Measurements from ENCODE around the gene BCAS3.

BCAS3 gene

DNA sequence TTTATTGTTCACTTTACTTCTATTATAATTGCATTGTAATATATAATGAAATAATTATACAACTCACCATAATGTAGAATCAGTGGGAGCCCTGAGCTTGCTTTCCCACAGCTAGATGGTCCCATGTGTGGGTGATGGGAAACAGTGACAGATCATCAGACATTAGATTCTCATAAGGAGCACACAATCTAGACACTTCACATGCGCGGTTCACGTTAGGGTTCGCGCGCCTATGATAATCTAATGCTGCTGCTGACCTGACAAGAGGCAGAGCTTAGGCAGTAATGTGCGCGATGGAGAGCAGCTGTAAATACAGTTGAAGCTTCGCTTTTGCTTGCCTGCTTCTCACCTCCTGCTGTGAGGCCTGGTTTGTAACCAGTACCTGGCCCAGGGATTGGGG lies 40.2 kb downstream of the BCAS3 start:
- TF ChIP-seq, protein P1, sequence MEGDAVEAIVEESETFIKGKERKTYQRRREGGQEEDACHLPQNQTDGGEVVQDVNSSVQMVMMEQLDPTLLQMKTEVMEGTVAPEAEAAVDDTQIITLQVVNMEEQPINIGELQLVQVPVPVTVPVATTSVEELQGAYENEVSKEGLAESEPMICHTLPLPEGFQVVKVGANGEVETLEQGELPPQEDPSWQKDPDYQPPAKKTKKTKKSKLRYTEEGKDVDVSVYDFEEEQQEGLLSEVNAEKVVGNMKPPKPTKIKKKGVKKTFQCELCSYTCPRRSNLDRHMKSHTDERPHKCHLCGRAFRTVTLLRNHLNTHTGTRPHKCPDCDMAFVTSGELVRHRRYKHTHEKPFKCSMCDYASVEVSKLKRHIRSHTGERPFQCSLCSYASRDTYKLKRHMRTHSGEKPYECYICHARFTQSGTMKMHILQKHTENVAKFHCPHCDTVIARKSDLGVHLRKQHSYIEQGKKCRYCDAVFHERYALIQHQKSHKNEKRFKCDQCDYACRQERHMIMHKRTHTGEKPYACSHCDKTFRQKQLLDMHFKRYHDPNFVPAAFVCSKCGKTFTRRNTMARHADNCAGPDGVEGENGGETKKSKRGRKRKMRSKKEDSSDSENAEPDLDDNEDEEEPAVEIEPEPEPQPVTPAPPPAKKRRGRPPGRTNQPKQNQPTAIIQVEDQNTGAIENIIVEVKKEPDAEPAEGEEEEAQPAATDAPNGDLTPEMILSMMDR (IDR thresholded peaks at IDR 0.05; ENCODE audit: insufficient read depth, low read depth, low read length, missing control alignments), result no peak
- no peak overlapping the region for H3K4me3 ChIP-seq (ENCODE audit: low read length)
- DNase-seq (ENCODE audit: low read depth), result no peak

DNA sequence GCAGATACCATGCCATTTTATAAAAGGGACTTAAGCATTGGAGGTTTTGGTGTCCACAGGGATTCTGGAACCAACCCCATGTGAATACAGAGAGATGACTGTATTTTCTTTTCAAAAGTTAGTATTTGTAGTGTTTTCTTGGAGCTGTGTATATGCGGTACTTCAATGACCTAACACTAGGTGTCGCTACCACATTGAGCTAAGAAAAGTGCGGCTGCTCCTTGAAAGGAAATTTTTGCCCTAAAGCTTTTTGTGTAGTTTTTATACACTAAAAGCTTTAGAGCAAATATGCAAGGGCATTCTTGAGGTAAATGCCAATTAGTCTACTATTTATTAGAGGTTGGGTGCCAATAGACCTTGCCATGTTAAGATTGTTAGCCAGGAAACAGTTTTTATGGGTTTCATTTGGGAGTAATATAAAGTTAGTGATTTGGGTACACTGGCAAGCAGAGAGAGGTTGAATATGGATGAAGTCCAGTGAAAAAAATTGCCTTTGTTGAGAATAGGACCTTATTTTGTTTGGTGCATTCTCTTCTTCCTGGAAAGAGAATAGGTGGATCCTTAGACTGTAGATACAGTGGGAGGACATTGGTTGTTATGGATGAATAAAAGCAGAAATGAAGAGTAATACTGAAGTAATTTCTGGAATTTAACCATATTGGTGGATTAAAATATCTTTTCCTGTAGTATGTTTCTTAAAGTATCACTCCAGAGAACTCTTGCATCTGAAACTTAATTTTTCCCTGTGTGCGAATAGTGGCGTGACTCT lies 43.3 kb downstream of the BCAS3 start:
- TF ChIP-seq, protein P1 (IDR thresholded peaks at IDR 0.05; ENCODE audit: insufficient read depth, low read depth, low read length, missing control alignments), result peak; percentile 86
- peak; percentile 73 for DNase-seq (ENCODE audit: low read depth)
- H3K4me3 ChIP-seq (ENCODE audit: low read length), result no peak overlapping the region

DNA sequence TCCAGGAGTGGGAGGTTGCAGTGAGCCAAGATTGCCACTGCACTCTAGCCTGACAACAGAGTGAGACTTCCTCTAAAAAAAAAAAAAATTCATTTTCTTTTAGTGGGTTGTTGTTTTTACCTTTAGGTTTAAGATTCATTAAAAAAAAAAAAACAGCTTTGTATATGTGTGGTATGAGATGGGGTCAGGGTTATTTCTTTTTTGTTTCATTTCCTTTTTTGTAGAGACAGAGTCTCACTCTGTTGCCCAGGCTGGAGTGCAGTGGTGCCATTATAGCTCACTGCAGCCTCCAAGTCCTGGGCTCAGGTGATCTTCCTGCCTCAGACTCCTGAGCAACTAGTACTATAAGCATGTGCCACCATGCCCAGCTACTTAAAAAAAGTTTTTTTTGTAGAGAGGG lies 47.0 kb downstream of the BCAS3 start:
- TF ChIP-seq, protein P1 (IDR thresholded peaks at IDR 0.05; ENCODE audit: insufficient read depth, low read depth, low read length, missing control alignments), result no peak
- H3K4me3 ChIP-seq (ENCODE audit: low read length), result no peak overlapping the region
- no peak for DNase-seq (ENCODE audit: low read depth)

DNA sequence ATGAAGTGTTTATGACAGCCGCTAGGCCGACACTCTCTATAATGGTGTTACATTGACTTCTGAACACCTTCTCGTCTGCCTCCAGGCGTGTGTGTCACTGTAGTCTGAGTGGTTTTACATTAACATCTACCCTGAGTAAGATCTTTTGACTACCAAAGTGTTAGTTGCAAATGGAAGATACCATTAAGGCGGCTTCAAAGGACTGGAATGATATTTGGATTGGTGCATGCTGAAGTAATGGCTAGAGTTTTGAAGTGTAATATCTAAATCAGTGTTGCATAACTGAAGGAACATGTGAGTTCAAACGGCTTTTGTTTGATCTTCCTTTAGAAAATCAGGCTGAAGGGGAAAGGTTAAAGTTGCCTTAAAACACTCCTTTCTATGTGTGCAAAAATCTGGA lies 52.2 kb downstream of the BCAS3 start:
- TF ChIP-seq, protein P1 (IDR thresholded peaks at IDR 0.05; ENCODE audit: insufficient read depth, low read depth, low read length, missing control alignments), result no peak
- H3K4me3 ChIP-seq (ENCODE audit: low read length), result no peak overlapping the region
- DNase-seq (ENCODE audit: low read depth), result peak; percentile 62

DNA sequence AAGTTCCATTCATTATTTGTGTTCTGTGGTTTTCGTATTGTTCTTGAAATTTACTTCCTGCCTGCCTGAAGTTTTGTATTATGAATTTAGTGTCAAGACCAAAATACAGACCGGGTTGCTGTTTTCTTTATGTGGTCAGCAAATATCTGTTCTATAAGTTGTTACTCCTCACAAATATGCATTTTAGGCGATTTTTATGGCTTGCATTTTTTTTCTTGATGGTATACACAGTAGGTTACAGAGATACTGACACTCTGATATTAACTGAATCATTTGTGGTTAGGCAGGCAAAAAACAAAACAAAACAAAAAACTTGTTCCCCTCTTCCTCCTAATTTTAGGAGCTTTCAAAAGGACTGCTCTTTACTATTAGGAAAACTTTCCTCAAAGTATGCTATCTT lies 52.6 kb downstream of the BCAS3 start:
- TF ChIP-seq, protein P1 (IDR thresholded peaks at IDR 0.05; ENCODE audit: insufficient read depth, low read depth, low read length, missing control alignments), result no peak
- H3K4me3 ChIP-seq (ENCODE audit: low read length), result no peak overlapping the region
- DNase-seq (ENCODE audit: low read depth), result no peak

DNA sequence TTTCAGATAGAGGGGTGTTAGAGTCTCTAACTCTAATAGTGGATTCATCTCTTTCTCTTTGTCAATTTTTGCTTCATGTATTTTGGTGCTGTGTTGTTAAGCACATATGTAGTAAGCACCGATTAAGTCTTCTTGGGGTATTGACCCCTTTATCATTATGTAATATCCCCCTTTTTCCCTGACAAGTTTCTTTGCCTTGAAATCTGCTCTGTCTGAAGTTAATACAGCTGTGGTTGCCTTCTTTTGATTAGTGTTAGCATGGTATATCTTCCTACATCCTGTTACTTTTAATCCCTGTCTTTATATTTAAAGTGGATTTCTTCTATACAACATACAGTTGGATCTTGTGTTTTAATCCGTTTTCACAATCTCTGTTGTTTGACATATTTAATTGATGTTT lies 60.6 kb downstream of the BCAS3 start:
- no peak overlapping the region for H3K4me3 ChIP-seq (ENCODE audit: low read length)
- TF ChIP-seq, protein P1 (IDR thresholded peaks at IDR 0.05; ENCODE audit: insufficient read depth, low read depth, low read length, missing control alignments), result no peak
- DNase-seq (ENCODE audit: low read depth), result no peak

DNA sequence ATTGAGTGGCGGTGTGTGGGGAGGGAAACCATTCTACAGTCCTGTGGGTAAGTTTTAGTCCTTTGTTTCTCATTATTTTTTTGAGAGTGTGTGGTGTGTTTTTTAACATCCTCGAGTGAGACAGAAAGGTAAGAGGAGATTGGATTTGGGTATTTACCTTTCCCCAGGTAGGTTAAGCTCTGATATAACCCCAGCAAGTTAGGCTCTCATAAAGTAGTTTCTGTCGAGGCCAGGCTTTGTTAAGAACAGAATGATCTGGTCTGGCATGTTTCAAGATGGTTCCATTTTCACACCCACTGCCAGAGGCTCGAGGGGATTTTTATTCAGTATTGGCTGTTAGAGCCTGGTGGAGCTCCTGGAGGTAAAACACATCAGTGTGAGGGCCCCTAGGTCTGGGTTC lies 62.9 kb downstream of the BCAS3 start:
- no peak overlapping the region for H3K4me3 ChIP-seq (ENCODE audit: low read length)
- DNase-seq (ENCODE audit: low read depth), result no peak
- TF ChIP-seq, protein P1 (IDR thresholded peaks at IDR 0.05; ENCODE audit: insufficient read depth, low read depth, low read length, missing control alignments), result no peak
